Brain pericyte (primary cell): ENCODE data around the gene ABCB8.

Experiments
- DNase-seq: peaks from one replicate; pipeline ENCODE4 v3.0.0-alpha.2; 2012; ENCODE audit warnings: low read depth, low spot score

The ABCB8 gene

DNA sequence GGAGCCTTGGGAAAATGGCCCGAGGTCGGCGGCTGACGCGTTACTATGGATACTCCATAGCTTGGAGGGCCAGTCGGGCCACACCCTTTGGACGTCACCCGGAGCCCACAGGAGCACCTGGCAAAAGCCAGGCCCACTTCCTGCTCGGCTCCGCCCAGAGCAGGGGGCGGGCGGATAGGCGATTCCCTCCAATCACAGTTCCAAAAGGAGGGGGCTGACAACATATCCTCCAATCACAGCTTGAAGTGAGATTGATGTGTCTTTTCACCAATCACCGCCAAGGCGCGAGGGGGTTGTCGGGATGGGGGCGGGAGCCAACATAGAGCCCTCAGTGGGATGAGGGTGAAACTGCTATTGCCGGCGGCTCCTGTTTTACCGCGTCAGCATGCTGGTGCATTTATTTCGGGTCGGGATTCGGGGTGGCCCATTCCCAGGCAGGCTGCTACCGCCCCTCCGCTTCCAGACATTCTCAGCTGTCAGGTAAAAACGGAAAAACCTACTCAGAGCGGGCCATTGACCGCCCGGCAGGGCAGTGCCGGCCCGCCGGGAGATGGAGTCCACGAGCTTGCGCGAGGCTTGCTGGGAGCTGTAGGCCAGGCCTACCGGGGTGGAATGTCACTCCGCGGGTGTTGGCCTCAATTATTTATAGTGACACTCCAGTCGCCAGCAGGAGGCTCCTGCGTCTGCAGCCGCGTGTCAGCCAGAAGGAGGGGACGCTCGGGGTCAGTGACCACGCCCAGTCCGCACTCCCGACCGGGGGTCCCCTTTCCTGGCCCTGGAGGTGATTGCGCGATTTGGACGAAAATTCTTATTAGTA lies at the start of gene ABCB8:
TSS of gene ABCB8 (plus strand) at position 320 of the 817 bp plus-strand sequence. CDS start at position 386, 66 bp downstream.
- peak; percentile 98 for DNase-seq

GRCh38 chr7:150979713-150980390 lies 48.4 kb upstream of the ABCB8 start:
- no peak for DNase-seq

- no peak for DNase-seq
Measured at GRCh38 chr7:150980663-150981062, 47.6 kb upstream of the ABCB8 start.

GRCh38 chr7:150981644-150982043 lies 46.6 kb upstream of the ABCB8 start:
- DNase-seq: no peak

- DNase-seq: no peak
Measured at GRCh38 chr7:150982351-150982750, 45.9 kb upstream of the ABCB8 start.

DNA sequence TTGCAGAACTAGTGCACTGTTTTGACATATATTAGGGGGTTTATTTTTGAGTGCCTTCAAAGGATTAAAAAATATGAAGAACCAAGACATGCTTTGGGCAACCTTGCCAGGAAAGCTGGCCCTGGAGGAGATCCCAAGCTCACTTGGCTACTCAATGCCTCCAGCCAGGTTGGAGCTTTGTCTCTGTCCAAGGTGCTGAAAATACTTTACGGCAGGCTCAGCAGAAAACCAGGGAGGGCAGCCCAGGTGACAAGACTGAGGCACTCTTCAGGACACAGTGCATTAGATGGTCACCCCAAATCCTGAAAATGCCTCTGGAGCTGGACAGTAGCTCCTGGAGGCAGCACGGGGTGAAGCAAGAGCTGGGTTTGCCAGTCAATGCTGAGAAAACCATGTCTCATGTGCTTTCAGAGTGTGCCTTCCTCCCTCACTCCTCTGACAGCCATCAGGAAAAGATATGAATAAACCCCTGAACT lies 44.3 kb upstream of the ABCB8 start:
- no peak for DNase-seq

DNA sequence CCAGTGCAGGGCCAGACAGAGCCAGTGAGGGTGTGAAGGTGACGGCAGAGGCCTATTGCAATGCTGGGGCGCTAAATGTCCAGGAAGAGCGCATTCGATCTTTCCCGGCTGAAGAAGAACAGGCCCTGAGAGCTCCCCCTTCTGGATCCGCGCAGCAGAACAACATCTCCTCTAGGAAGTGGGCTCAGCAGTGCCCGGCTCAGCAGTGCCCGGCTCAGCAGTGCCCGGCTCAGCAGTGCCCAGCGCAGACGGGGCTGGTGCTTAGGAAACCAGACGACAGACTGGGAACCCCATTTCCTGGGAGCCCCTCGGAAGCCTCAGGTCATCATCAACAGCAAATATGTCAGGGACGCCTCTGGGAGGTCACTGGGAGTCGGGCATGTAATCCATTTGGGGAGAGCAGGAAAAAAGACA lies 42.1 kb upstream of the ABCB8 start:
- no peak for DNase-seq

DNA sequence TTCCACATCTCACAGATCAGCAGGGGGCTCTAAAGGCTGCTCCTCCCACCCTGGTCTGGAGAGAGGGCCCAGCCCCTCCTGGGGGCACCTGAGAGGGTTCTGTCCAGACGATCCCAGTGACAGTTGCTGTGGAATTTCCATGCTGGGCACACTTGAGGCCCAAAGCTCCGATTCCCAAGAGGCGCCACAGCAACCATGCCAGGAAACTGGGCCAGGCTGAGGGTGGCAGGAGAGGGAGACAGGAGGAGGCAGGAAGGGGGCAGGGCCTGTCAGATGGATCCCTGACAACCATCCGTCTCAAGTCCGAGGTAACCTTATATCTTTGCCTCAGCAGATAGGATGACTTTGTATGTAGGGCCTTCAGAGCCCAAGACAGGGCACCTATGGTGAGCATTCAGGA lies 41.7 kb upstream of the ABCB8 start:
- no peak for DNase-seq

DNA sequence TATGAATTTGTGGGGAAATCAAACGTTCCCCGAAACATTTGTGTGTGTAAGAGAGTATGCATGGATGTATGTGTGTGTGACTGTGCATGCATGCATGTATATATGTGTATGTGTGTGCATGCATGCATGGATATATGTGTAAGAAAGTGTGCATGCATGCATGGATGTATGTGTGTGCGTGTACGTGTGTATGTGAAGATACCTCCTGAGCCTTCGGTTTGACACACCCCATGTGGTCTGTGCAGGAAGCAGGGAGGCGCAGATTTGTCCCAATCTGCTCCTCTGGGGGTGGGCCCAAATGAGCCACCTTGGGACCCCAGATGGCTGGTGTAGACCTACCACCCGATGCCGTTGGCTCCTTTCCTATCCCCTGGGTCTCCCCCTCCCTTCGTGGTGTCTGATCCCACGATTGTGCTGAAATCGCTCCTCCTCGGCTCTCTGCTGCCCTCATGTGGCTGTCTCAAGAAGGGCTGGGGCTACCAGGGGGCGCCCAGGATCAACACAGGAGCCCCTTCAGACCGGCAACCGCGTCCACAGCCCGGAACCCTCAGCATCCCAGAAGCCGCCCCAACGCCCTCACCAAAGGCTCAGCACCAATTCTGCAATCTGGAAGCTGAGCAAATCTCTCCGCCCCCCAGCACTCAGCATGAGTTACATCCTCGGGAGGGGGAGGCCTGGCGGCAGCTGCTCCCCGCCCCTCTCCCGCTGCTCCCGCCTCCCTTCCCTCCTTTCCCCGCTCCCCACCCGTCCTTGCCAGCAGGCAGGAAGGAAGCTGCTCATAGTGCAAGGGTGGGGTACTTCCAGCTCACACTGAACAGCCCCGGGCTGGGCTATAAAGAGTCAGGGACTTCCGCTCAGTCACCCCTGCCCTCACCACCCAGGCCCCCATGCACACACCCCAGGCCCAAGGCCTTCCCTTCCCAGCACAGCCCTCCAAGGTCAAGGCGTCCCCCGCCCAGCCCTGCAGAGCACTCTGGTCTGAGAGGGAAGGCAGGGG lies 39.7 kb upstream of the ABCB8 start:
- DNase-seq: no peak

GRCh38 chr7:150989456-150989855 lies 38.8 kb upstream of the ABCB8 start:
- no peak for DNase-seq

DNA sequence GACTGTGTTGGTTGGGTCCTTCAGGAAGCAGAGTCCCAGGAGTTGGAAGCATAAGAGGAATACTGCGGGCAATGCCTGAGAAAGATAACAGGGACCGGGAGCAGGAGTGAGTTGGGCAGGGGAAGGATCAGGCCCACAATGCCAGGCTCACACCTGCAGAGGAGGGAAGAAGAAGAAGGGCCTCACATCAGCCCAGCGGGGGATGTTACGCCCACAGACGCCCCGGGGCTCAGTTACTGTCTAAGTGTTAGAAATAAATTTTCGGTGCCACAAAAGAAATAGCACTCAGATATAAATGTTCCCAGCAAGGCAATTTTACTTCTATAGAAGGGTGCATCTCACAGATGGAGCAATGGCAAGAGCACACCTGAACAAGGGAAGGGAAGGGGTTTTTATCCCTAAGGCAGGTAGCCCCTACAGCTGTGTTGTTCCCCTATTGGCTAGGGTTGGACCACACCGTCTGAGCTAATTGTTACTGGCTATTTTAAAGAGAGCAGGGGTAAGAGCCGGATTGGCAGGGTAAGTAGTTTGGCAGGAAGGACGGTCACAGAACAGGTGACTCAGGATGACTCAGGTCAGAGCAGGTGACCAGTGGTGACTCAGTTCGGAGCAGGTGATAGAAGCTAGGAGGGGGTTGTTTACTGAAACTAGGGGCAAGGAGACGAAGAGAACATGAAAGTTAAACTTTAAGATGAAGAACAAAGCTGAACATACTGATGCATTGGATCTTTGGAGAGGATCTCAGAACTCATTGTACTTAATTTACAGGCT lies 37.6 kb upstream of the ABCB8 start, which contains the start of gene NOS3:
TSS of gene NOS3 (plus strand) at position 602 of the 771 bp plus-strand sequence. CDS start 2,787 bp downstream, outside the sequence.
- DNase-seq: no peak

DNA sequence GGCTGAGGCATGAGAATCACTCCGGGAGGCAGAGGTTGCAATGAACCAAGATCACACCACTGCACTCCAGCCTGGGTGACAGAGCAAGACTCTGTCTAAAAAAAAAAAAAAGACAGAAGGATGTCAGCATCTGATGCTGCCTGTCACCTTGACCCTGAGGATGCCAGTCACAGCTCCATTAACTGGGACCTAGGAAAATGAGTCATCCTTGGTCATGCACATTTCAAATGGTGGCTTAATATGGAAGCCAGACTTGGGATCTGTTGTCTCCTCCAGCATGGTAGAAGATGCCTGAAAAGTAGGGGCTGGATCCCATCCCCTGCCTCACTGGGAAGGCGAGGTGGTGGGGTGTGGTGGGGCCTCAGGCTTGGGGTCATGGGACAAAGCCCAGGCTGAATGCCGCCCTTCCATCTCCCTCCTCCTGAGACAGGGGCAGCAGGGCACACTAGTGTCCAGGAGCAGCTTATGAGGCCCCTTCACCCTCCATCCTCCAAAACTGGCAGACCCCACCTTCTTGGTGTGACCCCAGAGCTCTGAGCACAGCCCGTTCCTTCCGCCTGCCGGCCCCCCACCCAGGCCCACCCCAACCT lies 36.1 kb upstream of the ABCB8 start:
- no peak for DNase-seq

DNA sequence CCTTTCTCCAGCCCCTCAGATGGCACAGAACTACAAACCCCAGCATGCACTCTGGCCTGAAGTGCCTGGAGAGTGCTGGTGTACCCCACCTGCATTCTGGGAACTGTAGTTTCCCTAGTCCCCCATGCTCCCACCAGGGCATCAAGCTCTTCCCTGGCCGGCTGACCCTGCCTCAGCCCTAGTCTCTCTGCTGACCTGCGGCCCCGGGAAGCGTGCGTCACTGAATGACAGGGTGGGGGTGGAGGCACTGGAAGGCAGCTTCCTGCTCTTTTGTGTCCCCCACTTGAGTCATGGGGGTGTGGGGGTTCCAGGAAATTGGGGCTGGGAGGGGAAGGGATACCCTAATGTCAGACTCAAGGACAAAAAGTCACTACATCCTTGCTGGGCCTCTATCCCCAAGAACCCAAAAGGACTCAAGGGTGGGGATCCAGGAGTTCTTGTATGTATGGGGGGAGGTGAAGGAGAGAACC lies 35.4 kb upstream of the ABCB8 start:
- DNase-seq: no peak

DNA sequence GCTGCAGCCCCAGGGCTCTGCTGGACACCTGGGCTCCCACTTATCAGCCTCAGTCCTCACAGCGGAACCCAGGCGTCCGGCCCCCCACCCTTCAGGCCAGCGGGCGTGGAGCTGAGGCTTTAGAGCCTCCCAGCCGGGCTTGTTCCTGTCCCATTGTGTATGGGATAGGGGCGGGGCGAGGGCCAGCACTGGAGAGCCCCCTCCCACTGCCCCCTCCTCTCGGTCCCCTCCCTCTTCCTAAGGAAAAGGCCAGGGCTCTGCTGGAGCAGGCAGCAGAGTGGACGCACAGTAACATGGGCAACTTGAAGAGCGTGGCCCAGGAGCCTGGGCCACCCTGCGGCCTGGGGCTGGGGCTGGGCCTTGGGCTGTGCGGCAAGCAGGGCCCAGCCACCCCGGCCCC lies 34.7 kb upstream of the ABCB8 start:
- no peak for DNase-seq

DNA sequence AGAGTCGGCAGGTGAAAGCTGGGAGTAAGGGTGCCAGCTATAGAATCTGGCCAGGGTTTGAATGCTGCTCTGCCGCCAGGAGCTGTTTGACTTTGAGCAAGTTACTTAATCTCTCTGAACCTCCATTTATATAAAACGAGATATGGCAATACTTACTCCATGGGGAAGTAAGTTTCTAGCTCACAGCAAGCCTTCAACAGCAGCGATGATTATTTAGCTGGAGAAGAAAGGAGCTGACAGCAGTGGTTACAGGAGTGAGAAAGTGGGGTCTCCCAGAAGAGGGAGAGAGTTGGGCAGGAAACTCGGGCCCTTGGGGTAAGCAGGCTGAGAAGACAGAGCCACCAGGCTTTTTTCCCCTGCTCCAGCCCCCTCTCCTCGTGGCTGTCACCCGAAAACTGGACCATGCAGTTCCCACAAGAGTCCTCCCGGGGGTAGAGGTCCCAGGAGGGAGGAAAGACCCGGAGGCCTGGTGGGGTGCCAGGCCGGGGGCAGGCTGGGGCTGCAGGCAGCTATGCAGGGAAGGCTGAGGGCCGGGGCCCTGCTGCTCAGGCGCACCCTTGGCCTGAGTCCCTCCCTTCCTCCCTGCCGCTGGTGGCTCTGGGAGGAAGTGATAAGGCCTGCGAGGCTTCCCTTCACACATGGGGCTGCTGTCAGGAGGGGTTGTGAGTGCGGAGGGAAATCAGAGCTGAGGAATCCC lies 34.0 kb upstream of the ABCB8 start:
- no peak for DNase-seq

DNA sequence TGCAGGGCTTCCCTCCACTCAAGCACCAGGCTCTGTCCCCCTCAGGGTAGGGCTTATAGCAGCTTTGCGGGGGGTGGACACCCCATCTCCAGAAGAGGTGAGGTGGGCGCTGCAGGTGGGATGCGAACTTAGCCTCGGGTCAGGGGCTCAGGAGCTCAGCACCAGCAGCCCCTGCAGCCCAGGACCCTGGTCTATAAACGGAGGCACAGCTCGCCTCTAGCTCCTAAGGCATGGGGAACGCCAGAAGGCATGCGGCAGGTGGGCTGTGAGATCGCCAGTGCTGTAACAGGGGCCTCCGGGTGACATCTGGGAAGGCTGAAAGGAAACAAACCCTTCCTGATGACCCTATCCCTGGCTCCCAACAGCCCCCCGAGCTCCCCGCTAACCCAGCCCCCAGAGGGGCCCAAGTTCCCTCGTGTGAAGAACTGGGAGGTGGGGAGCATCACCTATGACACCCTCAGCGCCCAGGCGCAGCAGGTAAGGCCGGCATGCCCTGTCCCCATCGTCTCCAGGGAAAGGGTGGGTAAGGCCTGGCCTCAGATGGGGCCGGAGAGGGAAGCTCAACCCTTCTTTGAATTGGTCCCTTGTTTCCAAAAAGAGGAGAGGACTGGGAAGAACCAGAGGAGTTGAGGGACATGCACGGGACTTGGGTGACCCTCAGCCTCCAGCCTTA lies 33.3 kb upstream of the ABCB8 start:
- no peak for DNase-seq

- no peak for DNase-seq
Measured at GRCh38 chr7:150996376-150997074, 31.7 kb upstream of the ABCB8 start.

DNA sequence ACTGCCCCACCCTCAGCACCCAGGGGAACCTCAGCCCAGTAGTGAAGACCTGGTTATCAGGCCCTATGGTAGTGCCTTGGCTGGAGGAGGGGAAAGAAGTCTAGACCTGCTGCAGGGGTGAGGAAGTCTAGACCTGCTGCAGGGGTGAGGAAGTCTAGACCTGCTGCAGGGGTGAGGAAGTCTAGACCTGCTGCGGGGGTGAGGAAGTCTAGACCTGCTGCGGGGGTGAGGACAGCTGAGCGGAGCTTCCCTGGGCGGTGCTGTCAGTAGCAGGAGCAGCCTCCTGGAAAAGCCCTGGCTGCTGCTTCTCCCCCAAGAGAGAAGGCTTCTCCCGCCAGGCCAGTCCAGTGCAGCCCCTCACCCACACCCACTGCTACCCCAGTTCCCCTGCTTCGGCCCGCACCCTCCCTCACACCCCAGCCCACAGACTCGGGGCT lies 31.2 kb upstream of the ABCB8 start:
- DNase-seq: no peak
